Measurements from ENCODE around the gene POLH.

DNA sequence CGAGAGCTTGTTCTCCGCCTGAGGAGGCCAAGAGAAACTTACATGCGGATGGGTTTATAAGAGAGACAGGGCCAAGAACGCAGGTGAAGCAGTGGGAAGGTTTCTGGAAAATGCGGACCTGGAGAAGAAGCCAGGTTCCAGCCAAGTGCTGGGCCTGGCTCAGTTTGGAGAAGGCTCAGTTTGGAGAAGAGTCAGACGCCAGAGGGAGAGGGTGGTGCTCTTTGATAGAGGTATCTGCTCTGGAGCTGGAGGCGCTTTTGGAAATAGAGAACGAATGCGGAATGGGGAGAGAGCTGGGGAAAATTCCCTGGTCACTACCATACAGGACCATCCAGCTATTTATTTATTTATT, 69.6 kb downstream of the POLH start:
- TF ChIP-seq, protein P1, sequence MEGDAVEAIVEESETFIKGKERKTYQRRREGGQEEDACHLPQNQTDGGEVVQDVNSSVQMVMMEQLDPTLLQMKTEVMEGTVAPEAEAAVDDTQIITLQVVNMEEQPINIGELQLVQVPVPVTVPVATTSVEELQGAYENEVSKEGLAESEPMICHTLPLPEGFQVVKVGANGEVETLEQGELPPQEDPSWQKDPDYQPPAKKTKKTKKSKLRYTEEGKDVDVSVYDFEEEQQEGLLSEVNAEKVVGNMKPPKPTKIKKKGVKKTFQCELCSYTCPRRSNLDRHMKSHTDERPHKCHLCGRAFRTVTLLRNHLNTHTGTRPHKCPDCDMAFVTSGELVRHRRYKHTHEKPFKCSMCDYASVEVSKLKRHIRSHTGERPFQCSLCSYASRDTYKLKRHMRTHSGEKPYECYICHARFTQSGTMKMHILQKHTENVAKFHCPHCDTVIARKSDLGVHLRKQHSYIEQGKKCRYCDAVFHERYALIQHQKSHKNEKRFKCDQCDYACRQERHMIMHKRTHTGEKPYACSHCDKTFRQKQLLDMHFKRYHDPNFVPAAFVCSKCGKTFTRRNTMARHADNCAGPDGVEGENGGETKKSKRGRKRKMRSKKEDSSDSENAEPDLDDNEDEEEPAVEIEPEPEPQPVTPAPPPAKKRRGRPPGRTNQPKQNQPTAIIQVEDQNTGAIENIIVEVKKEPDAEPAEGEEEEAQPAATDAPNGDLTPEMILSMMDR (IDR thresholded peaks at IDR 0.05) = no peak
- no peak for TF ChIP-seq POLR2A (IDR thresholded peaks at IDR 0.05)
